SK-N-MC (cell line): ENCODE results near the gene FCN2.
"Not testable (repeated sequence)": the region's sequence is repeated elsewhere in the genome, so short reads cannot be mapped to it uniquely, and the experiment has no call there.

Experiments used
- DNase-seq: peaks from one replicate; pipeline ENCODE4 v3.0.0-alpha.2; 2011; ENCODE audit warnings: low read depth, low spot score
- H3K27ac ChIP-seq: fragments of 200-600 bp; sonication (generic); 2 replicates; pipeline ENCODE4 v1.5.1; 2016; ENCODE audit warnings: mixed run types
- H3K36me3 ChIP-seq: fragments of 200-600 bp; sonication (generic); 2 replicates; pipeline ENCODE4 v1.6.1; 2017; ENCODE audit warnings: antibody characterized with exemption, low read length, mixed read lengths; ENCODE audit not compliant: insufficient read depth
- H3K4me3 ChIP-seq: fragments of 200-600 bp; sonication (generic); 2 replicates; pipeline ENCODE4 v1.5.1; 2016
- H3K9ac ChIP-seq: fragments of 200-600 bp; sonication (generic); 2 replicates; pipeline ENCODE4 v1.8.0; 2017; ENCODE audit warnings: mixed run types, mixed read lengths; ENCODE audit not compliant: insufficient read length
- H3K9me3 ChIP-seq: fragments of 200-600 bp; sonication (generic); 2 replicates; pipeline ENCODE4 v1.6.1; 2017; ENCODE audit warnings: low read depth, mild to moderate bottlenecking, antibody characterized with exemption, low read length, moderate library complexity, mixed read lengths
- EZH2 ChIP-seq: fragments of 200-600 bp; sonication (generic); IDR thresholded peaks from one replicate; pipeline ENCODE4 v1.6.1; 2017; ENCODE audit warnings: antibody characterized with exemption
- FOXP2 ChIP-seq: optimal IDR thresholded peaks from 2 replicates; pipeline ENCODE3; 2011; ENCODE audit warnings: mild to moderate bottlenecking, moderate library complexity; ENCODE audit not compliant: insufficient read depth; ENCODE audit errors: extremely low read length, control extremely low read depth
- POLR2AphosphoS5 ChIP-seq: IDR thresholded peaks from 2 replicates; pipeline ENCODE4 v1.6.1; 2012; ENCODE audit warnings: mild to moderate bottlenecking, low read depth, low read length, borderline replicate concordance

Gene FCN2

DNA sequence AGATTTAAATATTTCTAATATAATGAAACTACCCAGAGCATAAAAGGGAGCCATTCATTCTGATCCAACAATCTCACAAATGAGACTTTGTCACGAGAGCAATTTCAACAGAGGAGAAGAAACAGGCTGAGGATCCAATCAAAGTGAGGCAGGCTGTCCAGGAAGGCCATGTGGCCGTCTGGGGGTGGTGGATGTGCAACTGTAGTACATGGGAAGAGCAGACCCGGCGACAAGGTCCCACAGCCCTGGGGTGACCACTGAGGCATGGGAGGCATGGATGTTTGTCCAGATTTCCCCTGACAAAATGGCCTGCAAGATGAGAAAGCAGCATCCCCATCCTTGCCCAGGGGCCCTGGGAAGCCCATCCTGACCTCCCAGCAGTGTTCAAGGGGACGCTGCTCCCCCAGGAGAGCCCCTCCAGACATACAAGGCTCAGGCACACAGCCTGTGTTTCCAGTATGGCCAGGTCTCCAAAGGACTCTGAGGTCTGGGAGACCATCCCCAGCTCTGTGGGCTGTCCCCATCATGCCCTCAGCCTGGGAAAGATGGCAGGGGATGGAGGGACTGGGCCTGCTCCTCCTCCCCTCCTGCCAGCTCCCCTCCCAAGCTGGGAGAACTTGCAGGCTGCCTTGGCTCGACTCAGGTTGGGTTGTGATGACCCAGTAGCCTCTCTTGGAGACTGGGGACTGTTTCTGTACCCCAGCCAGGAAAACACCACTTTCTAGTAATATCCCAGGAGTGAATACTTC is 27.5 kb upstream of the FCN2 start:
- no peak for DNase-seq
- TF ChIP-seq POLR2AphosphoS5 (no peak), EZH2 (no peak), FOXP2 (no peak)
- H3K4me3 ChIP-seq = no peak overlapping the region
- H3K27ac ChIP-seq = no peak overlapping the region
- H3K36me3 ChIP-seq = no peaks in the 10 kb centered on the region
- H3K9me3 ChIP-seq = no peaks in the 10 kb centered on the region
- H3K9ac ChIP-seq = no peak overlapping the region

DNA sequence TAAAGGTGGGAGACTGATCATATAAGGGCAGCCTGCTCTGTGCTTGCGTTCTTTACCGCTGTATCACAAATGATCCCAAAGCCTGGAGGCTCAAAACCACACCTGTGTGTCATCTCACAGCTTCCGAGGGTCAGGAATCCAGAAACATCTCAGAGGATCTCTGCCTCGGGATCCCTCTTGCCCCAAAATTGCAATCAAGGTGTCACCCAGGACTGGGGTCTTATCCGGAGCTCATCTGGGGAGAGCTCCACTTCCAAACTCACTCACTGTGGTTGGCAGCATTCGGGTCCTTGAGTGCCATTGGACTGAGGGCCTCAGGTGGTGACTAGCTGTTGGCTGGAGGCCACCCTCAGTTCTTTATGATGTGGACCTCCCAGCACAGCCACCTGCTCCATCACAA is 26.7 kb upstream of the FCN2 start:
- H3K36me3 ChIP-seq = no peaks in the 10 kb centered on the region
- TF ChIP-seq EZH2 (no peak), FOXP2 (no peak), POLR2AphosphoS5 (no peak)
- no peak overlapping the region for H3K4me3 ChIP-seq
- no peak for DNase-seq
- no peak overlapping the region for H3K27ac ChIP-seq
- H3K9me3 ChIP-seq = no peaks in the 10 kb centered on the region; the same call in 1 of the 2 replicates
- no peak overlapping the region for H3K9ac ChIP-seq

DNA sequence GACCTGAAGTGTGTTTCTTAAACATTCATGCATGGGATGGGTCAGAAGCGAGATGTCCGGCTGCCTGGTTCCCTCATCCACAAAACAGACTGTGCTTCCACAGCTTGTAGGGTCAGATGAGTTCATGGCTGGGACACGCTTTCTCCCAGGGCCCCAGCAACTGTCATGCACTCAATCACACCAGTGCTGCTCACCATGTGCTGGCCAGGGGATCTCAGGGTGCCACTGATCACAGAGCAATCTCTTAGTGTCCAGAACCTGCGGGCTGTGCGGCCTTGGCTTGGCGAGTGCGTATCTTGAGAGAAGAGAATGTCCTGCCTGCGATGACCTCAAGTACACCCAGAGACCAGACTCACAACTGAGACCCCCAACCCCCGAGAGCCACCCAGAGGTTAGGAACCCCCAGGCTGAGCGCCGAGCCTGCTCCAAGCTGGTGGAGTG is 26.0 kb upstream of the FCN2 start:
- Histone ChIP-seq H3K27ac (no peak overlapping the region), H3K36me3 (no peaks in the 10 kb centered on the region), H3K4me3 (no peak overlapping the region), H3K9me3 (no peaks in the 10 kb centered on the region; the same call in 1 of the 2 replicates), H3K9ac (no peak overlapping the region)
- no peak for DNase-seq
- TF ChIP-seq FOXP2 = no peak
- TF ChIP-seq EZH2 = no peak
- TF ChIP-seq POLR2AphosphoS5 = no peak

DNA sequence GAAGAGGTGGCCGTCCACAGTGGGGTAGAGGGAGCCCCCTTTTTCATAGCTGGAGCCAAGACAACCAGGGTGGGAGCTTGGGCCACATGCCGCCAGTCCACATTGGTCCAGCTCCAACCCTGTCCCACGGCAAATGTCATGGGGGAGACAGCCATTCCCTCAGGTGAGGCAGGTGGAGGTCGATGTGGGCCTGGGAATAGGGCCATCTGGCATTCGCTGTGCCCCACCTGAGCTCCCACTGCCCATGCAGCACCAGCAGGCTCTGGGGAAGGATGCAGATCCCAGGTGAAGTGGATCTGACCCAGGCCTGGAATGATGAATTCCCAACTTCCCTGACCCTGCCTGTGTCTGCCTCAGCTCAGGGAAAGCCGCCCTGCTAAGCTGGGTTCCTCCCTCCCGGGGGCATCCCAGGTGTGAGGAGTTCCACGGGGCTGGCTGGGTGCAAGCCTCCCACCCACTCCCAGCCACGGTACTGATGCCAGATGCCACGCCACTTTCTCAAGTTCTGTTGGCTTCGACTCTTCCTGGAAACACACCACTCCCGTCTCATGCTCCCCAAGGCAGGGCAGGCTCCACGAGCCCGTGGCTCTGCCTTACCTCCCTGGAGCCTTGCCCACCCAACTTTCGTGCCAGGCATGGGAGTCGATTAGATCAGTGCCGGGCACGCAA is 25.2 kb upstream of the FCN2 start:
- Histone ChIP-seq H3K4me3 (no peak overlapping the region), H3K9me3 (no peaks in the 10 kb centered on the region; the same call in 1 of the 2 replicates), H3K36me3 (no peaks in the 10 kb centered on the region), H3K27ac (no peak overlapping the region), H3K9ac (no peak overlapping the region)
- no peak for DNase-seq
- TF ChIP-seq POLR2AphosphoS5 (no peak), EZH2 (no peak), FOXP2 (no peak)

DNA sequence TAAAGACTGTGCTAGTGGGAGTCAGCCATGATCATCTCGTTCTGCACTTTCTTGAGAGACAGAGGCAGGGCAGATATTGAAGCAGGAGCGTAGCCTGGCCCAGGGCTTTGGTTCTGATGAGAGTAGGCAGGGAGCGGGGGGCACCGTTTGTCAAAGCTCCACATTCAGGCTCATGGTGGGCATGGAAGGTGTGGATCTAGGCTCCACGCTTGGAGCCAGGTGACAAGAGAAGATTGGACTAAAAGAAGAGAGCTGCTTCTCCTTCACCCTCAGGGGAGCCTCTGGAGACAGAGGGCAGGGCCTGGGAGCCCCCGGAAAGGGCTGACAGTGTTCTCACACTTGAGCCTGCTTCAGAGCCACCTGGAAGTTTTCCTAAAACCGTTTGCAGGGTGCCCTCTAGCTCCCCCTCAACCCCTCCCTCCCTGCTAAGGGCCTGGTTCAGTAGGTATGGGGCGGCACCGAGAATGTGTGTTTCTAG is 24.7 kb upstream of the FCN2 start:
- Histone ChIP-seq H3K9ac (no peak overlapping the region), H3K4me3 (no peak overlapping the region), H3K27ac (no peak overlapping the region), H3K9me3 (no peaks in the 10 kb centered on the region; the same call in 1 of the 2 replicates), H3K36me3 (no peaks in the 10 kb centered on the region)
- no peak for DNase-seq
- TF ChIP-seq POLR2AphosphoS5 (no peak), EZH2 (no peak), FOXP2 (no peak)

DNA sequence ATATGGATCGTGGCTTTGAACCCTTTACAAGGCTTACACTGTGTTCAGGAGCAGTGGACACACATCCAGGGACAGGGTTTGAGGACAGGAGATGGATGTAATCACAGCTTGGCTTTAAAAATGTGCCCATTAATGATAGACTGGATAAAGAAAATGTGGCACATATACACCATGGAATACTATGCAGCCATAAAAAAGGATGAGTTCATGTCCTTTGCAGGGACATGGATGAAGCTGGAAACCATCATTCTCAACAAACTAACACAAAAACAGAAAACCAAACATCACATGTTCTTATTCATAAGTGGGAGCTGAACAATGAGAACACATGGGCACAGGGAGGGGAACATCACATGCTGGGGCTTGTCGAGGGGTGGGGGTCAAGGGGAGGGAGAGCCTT is 23.2 kb upstream of the FCN2 start:
- H3K9ac ChIP-seq, H3K27ac ChIP-seq, H3K36me3 ChIP-seq, H3K9me3 ChIP-seq, DNase-seq, H3K4me3 ChIP-seq: not testable (repeated sequence)

DNA sequence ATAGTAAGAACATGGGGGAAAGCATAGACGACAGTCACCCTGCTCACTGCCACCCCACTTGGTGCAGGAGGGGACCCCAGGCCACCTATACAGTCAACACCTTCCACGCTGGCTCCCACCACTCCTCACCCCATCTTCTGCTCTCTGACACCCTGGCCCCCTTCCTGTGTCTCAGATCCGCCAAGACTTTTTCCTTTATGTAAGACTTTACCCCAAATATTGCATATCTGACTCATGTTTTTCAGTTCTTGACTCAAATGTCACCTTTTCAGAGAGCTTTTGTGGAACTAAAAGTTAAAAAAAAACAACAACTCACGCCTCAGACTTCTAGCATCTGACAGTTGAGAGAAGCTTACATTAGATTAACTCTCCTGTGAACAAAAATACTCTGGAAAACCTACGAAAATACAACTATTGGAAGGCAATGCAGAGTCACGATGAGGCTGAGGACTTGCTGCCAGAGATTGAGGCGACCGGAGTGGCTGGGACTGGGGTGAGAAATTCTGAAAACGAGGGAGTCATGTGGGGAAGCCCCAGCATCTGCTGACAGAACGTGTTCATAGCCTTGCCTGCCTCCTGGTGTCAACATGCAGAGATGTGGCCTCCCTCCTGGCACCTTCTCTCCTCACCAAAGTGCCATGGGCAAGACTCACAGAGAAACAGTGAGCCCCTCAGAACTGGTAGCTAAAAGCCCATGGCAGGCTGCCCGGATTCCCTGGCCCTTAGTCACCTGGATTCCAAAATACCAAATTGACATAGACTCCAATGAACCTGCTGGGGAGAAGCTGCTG is 22.4 kb upstream of the FCN2 start:
- no peak for DNase-seq
- TF ChIP-seq POLR2AphosphoS5 (no peak), EZH2 (no peak), FOXP2 (no peak)
- Histone ChIP-seq H3K4me3 (no peak overlapping the region), H3K36me3 (no peaks in the 10 kb centered on the region), H3K27ac (no peak overlapping the region), H3K9me3 (no peaks in the 10 kb centered on the region; the same call in 1 of the 2 replicates), H3K9ac (no peak overlapping the region)

DNA sequence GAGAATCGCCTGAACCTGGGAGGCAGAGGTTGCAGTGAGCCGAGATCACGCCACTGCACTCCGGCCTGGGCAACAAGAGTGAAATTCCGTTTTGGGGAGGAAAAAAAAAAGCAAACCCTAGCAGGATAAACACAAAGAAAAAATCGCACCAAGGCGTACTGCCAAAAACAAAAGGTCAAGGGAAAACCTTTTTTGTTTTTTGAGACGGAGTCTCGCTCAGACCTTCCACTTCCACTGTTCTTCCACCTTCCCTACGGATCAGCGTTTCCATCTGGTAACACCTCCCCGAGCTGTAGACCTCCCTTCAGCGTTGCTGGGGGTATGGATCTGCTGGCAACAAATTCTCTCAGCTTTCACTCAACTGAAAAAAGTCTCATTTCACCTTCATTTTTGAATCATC is 20.1 kb upstream of the FCN2 start:
- H3K36me3 ChIP-seq = no peaks in the 10 kb centered on the region
- H3K27ac ChIP-seq = no peak overlapping the region
- TF ChIP-seq POLR2AphosphoS5 = no peak
- TF ChIP-seq FOXP2 = no peak
- TF ChIP-seq EZH2 = no peak
- DNase-seq = no peak
- H3K4me3 ChIP-seq = no peak overlapping the region
- H3K9ac ChIP-seq = no peak overlapping the region
- H3K9me3 ChIP-seq = no peaks in the 10 kb centered on the region; the same call in 1 of the 2 replicates
